ENCODE results near the gene LIMCH1. TPM values are rescaled to one million over a fixed set of nuclear protein-coding genes. Genes with fewer than 3 reads are reported as not detected.
"Not testable (repeated sequence)": the region's sequence is repeated elsewhere in the genome, so short reads cannot be mapped to it uniquely, and the experiment has no call there.

The LIMCH1 gene
- total RNA-seq, 1 donor from 2014 or later, result 40.5 TPM

GRCh38 chr4:41686893-41687292 lies 148.9 kb downstream of the LIMCH1 start:
- no peak for DNase-seq

DNA sequence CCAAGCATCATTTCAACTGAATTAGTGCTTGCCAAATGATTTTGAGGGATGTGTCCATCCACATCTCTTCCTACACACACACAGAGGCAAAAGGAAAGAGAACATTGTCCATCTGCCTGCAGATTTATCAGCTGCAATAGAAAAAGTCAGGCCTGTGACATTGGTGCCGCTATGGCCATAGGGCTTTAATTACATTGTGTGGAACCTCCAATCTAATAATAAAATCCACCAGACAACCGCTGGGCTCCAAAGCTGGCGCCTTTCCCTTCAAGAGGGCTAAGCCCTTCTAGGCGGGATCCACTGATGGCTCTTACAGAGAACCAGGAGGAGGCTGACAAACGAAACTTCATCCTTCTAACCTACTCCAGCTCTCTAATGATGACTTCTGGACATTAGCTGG lies 150.0 kb downstream of the LIMCH1 start:
- DNase-seq, result no peak

DNA sequence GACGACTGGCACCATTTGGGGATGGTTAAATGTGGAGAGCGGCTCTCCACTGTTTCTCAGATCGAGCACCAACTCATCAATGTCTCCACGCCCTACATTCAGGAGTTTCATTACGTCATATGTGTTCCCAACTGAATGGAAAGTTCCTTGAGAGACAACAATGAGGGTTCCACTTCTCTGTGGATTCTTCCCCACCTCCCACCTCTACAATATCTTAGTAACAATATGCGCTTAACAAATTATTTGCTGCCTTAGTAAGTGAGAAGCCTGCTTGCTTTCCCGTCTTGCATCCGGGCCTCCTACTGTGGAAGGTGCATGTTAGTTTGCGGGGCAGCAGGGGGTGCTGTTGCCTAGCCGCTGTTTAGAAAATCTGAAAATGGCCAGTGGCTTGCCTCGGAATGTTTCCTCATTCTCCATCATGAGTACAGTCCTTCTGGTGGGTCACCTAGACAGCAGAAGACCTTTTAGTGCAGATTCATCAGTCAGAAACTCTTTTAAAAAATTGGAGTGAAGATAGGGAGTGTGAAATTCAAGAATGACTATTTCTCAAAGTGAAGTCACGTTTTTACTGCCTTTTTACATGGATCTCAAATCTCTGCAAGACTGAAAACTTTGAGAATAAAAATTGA lies 154.9 kb downstream of the LIMCH1 start:
- peak; percentile 30 for DNase-seq

GRCh38 chr4:41693629-41694028 lies 155.7 kb downstream of the LIMCH1 start:
- no peak for DNase-seq

- DNase-seq, result no peak
These were observed 158.2 kb downstream of the LIMCH1 start for GRCh38 chr4:41696131-41696530.

DNA sequence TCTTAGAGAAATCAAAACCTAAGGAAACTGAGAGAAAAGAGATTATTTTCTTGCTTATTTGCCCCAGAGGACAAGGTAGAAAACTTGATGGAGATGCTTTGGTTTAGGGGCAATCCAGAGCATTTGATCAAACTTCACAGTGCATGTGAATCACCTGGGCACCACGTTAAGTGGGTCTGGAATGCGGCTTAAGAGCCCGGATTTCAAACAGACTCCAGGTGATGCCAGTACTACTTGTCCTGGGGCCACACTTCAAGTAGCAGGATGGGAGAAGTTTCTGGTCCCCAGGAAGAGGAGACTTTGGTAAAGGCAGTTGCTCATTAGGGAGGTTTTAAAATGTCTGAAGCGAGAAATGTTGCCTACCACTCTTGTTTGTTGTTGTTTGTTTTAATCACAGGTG lies 158.8 kb downstream of the LIMCH1 start:
- no peak for DNase-seq

GRCh38 chr4:41701983-41702382 lies 164.0 kb downstream of the LIMCH1 start:
- no peak for DNase-seq

DNA sequence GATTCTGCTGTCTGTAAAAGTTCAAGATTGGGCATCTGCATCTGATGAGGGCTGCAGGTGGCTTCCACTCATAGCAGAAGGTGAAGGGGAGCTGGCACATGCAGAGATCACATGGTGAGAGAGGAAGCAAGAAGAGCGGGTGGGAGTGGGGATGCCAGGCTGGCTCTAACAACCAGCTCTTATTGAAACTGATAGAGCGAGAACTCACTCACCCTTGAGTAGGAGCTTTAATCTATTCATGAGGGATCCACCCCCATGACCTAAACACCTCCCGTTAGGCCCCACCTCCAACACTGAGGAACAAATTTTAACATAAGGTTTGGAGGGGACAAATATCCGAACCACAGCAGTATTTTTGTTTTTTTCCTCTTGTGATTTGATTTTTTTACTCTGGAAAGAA lies 164.8 kb downstream of the LIMCH1 start:
- DNase-seq, result no peak

DNA sequence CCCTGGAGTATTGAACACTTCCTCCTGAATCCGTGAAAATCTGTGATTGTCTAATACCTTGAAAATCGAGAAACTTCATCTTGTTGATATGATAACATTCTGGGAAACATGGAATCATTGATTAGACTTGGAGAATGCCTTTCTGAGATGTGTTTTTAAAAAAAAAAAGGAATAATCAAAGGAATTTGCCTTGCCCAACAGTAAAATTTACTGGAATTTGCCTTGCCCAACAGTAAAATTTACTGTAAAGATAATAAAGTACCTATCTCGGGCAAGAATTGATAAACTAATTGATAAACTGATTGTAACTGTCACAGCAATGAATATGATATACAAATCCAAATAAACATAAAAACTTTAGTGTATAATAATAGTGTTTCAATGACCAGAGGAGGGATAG lies 165.8 kb downstream of the LIMCH1 start:
- no peak for DNase-seq

- no peak for DNase-seq
These were observed 172.0 kb downstream of the LIMCH1 start for GRCh38 chr4:41709844-41710481.

- not testable (repeated sequence) for DNase-seq
These were observed 173.7 kb downstream of the LIMCH1 start for GRCh38 chr4:41711654-41712053.

GRCh38 chr4:41712425-41712824 lies 174.5 kb downstream of the LIMCH1 start:
- DNase-seq, result no peak

DNA sequence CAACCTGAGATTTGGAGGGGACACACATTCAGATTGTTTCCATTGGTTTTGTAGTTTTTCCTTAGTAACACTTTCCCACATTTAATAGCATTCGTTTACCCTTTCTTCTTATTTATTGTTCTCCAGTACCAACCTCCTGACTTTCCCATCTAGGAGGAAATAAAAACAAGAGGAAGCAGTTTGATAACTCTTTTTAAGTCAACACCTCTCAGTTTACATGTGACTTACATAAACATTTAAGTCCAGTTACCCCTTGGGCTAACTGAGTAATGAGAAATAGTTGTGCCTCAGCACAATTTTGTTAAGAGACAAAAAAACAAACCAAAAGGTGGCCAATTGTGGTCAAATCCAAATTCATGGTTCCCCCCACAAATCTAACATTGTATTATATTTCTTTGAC lies 175.8 kb downstream of the LIMCH1 start:
- DNase-seq, result no peak

DNA sequence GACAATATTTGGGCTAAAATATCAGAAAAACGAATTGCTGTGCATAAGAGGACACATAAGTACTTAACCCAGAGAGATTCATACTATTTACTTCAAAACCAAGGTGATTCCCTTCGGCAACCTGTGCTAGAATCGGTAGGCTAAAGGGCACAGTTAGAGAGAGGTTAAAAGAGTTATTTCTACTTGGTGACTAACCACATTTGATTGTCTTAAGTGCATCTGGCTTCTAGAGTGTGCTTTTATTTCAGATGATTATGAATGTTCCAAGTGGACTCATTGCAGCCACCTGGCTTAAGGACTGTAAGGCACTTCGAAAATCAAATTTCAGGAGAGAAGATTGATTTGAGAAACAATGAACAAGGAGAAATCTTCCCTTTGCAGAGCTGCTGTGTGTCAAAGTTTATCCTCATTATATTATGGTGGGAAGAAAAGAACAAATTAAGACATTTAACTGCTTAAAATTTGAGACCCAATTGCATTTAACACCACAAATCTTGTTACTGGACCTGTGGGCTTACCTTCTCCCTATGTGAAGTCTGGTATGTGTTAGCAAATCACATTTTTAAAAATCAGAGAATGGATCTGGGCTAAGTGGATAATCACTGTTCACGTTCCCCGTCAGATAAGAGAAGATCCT lies 176.5 kb downstream of the LIMCH1 start:
- no peak for DNase-seq

GRCh38 chr4:41715155-41715554 lies 177.2 kb downstream of the LIMCH1 start:
- DNase-seq, result no peak

DNA sequence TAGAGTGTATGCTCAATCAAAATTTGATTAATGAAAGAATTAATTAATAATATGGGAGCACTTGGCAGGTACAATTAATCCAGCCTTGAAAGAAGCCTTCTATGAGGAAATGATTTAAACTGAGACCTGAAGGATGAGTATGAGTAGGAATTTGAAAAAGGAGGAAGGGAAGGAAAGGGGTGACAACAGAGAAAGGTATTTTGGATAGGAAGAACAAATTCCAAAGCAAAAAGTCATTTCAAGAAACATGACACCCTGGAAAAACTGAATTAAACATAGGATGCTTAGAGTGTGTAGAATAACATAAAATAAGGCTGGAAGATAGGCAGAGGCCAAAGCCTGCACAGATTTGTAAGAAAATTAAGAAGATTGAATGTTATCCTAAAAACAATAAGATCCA lies 180.9 kb downstream of the LIMCH1 start:
- no peak for DNase-seq

DNA sequence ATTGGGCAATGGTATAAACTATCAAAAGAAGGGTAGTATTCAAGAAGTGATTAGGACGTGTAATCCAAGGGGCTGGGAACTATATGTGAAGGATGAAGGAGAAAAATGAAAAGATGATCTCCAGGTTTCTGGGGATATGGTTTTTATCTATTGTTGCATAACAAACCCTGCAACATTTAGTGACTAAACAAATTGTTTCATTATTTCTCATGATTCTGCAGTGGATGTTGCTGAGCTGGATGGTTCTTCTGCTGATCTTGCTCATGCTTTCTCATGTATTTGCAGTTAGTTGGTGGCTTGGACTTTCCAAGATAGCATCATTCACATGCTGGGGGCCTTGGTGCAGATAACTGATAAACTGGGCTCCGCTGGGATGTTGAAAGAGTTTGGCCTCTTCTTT lies 181.5 kb downstream of the LIMCH1 start:
- DNase-seq, result no peak

DNA sequence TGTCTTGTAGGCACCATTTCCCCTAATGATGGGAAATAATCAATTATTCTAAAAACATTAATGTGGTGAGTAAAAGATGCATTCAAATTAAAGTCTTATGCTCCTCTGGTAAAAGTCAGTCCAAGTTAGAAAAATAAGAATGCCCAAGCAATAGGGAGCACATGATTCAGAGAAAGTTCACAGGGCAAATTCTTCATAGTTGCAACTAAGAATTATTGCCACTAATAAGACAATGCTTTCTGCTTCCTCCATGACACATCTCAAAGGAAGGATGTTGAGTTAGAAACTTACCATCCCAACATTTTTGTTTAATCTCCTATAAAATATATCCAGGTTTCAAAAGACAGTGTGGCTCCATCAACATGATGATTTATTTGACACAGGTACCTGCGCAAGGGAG lies 184.2 kb downstream of the LIMCH1 start:
- no peak for DNase-seq

GRCh38 chr4:41723286-41723685 lies 185.3 kb downstream of the LIMCH1 start:
- DNase-seq, result no peak

- DNase-seq, result no peak
These were observed 187.3 kb downstream of the LIMCH1 start for GRCh38 chr4:41725254-41725653.

DNA sequence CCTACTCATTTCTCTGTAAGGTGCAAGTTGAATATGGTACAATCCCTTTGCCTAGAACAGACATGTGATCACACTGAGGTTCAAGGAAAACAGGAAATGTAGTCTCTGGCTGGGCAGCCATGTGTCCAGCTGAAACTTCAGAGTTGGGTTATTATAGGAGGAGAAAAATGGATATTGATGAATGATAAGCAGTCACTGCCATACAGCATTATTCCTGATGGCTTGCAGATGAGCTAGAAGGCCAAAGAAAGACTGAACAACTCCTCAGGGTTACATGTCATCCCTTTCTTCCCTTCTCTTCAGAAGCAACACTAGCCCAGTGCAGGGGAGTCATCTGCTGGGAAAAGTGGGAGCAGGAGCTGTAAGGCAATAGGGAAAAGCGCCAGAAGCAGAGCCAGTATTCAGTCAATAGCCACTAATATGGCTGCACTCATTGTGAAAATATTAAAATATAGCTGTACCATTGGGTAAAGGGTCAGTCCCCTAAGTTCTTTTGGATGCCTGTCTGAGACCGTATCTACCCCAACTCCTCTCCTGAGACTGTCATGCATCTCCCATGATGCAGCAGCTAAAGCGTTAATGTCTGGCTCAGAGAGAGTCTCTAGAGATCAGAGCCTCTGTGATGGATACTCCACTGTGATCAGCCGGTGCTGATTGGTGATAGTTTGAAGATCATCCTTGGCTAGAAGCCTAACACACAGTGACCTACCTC lies 190.1 kb downstream of the LIMCH1 start:
- no peak for DNase-seq

- no peak for DNase-seq
These were observed 190.6 kb downstream of the LIMCH1 start for GRCh38 chr4:41728573-41728913.

- DNase-seq, result no peak
These were observed 193.7 kb downstream of the LIMCH1 start for GRCh38 chr4:41731569-41732126.
